Pulmonary artery endothelial cell (primary cell): ENCODE measurements around the gene MAB21L3. TPM values are rescaled to one million over a fixed set of nuclear protein-coding genes. Genes with fewer than 3 reads are reported as not detected.
A peak's percentile ranks its signal among the peaks of the same experiment; 100 is the strongest.

Source experiments
- DNase-seq: peaks from one replicate; pipeline ENCODE4 v3.0.0-alpha.2; 2011; ENCODE audit warnings: low read depth, low spot score
- total RNA-seq: library from RNA; depleted of rRNA; stranded (reverse); fragments of >200 nt; gene quantifications from 2 replicates; pipeline ENCODE4 v1.2.3, GENCODE V29; 2014

The MAB21L3 gene
- total RNA-seq, 1 donor from 2014 or later: not detected

DNA sequence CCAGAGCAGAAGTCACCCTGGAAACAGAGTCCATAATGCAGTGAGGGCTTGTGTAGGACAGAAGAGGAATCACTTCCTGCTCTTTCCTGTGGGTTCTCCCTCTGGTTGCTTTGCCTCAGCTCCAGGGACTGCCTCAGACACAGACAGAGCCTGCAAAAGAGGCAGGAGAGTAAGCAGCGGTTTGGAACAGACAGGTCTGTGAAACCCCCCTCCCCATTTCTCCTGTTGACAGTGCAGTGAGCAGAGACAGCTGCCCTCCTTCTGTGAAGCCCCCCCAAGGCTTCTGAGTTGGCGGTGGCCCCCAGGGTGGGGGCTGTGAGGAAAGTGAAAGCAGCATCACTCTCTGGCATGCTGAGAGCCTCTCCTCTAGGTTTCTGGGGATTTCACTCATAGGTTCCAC lies 53.0 kb downstream of the MAB21L3 start:
- DNase-seq: no peak

DNA sequence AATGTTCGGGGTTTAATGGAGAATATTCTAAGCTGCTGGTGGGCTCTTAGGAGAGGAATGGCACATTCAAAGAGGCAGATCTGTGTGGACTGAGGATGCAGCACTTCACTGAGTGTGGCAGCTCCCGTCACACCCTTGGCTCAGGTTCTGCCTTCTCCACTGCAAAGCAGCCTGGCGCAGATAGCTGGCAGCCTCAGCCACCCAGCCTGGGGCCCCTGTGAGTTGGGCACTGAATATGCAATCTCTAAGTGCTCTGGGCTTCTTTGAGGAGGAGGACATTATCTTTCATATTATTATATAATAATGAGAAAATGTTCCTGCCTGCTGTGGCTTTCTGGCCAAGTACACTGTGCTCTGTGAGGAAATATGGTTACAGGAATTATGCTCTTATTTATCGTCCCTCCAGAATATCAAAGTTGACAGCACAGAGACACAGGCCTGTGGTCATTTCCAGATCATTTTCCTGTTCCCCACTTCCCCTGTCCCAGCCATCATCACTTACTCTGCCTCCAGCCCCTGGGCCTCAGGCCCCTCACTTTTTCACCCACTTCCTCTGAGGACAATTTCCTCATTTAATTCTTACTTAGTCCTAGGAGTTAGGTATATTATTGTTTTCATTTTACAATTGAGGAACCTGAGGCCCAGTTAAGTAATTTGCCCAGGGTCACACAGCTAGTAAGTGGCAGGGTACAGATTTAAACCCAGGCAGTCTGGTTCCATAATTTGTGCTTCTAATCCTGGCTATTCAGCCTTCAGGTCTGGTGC lies 53.6 kb downstream of the MAB21L3 start:
- no peak for DNase-seq

DNA sequence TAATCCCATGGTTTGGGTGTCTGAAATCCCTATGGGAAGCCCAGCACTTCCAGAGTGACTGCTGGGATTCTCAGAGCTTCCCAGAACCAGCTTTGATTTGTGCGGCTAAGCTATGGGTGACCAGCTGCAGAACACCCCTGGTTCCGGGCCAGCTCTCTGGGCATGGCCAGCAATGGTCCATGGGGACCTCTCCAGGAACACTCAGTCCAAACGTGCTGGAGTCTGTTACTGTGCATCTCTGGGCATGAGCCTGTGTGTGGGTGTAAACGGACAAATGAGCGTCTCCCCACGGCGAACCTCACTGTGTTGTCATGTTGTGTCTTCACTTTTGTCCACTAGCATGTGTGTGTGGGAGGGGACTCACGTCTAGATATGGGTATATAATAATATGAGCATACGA lies 54.4 kb downstream of the MAB21L3 start:
- DNase-seq: no peak

DNA sequence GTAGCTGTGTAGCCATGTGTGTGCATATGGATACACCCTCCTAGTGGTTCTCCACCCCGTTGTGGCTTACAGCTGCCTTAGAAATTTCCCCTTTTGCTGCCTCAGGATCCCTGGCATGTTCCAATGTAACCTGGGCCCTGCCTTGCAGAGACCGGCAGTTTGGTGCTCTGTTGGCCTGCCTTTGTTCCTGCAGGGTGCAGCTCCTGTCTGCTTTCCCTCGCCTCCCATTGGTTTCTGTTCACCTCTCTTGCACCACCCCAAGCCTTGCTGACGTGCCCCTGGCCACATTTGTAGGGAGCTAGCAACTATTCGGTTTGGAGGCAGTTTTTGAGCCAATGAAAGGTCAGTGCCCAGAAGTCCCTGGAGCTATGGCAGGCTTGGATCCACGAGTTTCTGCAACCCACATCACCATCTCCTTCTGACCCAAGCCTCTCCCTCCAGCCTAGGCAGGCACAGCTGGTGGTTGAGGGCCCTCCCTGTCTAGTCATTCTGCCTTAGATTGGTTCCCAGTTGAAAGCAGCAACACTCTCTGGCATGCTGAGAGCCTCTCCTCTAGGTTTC lies 54.9 kb downstream of the MAB21L3 start:
- DNase-seq: no peak

DNA sequence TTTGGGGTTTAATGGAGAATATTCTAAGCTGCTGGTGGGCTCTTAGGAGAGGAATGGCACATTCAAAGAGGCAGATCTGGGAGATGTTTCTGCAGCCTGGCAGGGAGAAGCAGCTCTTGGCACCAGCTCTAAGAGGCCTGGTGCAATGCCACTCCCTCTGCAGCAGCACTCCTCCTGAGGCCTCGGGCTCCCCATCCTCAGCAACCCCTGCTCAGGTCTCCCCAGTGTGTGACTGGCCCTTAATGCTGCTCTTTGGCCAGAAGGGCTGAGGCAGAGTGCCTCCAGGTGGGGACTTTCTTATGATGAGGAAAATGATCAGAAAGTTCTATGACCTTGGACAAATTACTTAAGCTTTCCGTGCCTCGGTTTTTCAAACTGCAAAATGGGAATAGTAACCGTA lies 55.5 kb downstream of the MAB21L3 start:
- no peak for DNase-seq

DNA sequence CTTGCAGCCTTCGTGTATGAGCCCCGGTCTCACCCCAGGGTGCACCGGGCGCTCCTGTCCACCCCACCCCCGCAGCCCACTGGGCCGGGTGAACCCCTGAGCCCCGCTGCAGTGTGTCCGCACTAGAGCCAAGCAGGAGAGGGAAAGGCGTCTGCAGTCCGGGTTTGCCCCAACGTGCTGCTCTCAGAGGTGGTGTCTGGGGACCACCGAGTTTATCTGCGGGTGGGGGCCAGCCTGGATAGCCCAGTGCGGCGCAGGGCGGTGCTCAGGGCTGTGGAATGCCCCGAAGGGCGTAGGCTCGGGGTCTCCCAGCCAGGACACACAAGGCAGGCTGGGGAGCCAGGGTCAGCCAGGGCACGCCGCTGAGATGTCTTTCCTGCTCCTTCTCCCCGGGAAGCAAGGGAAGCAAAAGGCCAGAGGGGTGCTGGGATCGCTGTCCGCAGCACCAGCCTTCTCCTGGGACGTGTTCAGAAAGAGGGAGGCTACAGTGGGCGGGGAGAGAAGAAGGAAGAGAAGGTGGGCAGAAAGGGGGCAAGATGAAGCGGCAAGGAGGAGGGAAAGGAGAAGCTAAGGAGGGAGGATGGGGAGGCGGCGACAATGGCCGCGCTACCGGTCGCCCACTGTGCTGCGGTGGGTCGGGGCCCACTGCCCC lies 56.6 kb downstream of the MAB21L3 start:
- DNase-seq: no peak

DNA sequence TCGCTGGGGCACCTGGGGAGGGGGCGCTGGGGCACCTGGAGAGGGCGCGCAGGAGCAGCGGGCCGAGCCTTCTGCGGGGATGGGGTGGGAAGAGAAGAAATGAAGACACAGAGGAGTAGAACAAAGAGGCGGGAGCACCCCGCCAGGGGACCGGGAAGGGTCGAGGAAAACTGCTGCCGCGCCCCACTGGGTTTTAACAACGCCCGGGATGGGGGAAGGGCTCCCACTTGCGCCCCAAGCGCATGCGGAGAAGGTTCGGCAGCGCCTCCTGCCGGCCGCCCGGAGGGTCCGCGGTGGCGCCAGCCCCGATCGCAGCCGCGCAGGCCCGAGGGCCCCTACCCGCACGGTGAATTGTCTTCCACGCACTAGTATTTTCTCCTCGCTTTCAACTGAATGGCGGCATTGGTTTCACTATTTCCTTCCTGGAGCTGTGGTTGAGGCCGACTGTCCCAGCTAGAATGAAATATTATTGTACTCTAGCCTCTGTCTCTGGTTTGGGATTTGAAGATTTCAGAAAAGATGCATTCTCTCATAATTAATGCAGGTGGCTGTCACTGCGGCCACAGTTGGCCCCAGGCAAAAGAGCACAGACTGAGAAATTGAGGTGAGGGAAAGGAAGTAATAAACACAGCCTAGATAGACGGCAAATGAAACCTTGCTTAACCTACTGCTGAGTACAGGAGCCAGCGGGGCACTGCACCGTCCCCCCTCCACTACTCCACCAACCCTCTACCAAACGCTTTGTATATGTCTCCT lies 57.3 kb downstream of the MAB21L3 start:
- DNase-seq: peak; percentile 10

DNA sequence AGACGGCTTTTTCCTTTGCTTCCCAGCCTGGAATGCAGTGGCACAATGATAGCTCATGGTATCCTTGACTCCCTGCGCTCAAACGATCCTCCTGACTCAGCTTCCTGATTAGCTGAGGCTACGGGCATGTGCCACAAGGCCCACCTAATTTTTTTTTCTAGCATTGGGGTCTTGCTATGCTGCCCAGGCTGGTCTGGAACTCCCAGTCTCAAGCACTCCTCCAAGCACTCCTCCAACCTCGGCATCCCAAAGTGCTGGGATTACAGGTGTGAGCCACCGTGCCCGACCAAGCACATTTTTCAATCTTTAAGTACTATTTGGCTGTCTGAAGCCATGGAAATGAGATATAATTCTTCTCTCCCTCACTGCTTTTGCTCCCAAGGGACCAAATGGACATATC lies 58.7 kb downstream of the MAB21L3 start:
- DNase-seq: no peak

DNA sequence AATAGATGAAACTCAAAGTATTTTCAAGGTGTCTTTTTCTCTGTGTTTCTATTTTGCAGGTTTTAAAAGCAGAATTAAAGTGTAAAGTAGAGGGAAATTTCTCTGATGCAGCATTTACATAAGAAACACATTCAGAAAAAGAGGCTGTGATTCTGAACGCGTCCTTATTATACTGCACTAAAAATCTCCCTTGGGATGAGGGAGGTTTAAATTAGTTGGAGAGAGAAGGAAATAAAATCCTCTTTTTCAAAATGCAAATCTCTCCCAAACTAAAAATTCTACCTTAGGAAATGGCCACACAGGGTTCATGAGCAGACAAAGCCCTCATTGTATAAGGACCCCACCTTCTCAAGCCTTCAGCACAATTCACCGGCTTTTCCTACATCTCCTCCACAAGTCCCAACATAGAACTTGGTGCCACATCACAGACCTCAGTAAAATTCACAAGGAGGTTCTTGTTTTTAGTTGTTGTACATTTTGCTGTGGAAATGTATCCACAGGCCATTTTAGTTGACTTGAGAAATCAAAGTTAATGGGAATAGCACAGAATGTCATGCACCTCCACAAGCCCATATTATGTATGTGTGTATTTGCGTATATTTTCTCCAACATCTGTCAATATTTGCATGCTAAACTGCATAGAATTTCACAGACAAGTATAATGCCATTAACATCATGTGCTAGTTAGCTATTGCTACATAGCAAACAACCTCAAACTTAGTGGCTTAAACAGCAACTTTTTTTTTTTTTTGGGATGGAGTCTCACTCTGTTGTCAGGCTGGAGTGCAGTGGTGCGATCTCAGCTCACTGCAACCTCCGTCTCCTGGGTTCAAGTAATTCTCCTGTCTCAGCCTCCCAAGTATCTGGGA lies 59.8 kb downstream of the MAB21L3 start:
- no peak for DNase-seq

DNA sequence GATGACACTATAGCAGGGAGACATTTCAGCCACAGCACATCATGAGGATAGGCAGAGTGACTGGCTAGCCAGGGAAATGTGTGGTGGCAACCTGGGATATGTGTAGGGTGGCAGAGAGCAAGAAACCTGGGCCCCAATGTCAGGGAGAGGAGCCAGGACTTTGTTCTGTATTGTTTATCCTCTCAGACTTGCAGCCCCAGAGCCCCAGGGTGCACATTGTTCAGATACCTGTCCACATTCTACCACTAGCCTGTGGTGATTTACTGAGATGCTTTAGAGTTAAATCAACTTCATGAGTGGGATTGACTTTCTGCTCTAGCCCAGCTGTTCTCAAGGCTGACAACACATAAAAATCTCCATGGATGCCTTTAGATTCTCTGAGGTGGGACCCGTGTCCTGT lies 61.5 kb downstream of the MAB21L3 start:
- no peak for DNase-seq

DNA sequence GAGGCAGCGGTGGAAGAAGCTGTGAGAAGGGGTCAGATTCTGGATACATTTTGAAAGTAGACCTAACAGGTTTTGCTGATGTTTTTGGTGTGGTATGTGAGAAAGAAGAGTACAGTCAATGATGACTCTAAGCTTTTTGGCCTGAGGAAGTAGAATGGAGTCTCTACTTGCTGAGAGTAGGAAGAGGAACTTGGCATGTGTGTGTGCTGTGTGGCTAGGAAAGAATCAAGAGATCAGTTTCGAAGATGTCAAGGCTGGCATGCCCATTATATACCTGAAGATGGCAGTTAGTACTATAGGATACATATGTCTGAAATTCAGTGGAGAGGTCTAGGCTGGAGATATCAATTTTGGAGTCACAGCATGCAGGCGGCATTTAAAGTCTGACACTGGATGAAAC lies 64.4 kb downstream of the MAB21L3 start:
- no peak for DNase-seq

DNA sequence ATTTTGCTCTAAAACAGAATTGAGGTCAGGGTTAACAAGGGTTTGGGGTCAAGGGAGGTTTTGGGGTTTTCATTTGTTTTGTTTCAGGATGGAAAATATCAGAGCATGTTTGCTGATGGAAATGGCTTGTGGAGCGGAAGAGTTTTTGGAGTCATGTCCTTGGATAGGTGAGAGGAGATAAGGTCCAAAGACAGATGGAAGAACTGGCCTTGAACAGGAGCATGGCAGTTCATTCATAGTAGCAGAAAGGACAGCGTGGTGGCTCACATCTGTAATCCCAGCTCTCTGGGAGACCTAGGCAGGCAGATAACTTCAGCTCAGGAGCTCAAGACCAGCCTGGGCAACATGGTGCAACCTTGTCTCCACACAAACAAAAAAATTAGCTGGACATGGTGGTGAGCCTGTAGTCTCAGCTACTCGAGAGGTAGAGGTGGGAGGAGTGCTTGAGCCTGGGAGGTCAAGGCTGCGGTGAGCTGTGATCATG lies 65.1 kb downstream of the MAB21L3 start:
- DNase-seq: no peak

DNA sequence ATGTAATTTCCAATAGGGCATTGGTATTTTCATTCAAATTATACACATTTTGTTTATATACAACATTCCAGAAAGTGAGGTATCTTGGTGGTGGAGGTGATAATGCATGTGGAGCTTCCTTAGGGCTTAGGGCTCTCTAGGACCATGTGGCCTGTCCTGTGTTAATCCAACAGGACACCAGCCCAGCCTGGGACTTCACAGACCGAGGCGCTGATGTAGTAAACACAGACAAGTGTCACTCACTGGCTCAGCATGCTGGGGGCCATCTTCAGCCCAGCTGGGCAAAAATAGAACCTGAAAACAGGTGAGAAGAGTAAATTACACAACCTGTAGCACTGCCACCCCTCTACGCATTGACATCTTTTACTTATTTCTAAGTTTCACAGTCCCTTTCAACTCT lies 66.7 kb downstream of the MAB21L3 start:
- no peak for DNase-seq

DNA sequence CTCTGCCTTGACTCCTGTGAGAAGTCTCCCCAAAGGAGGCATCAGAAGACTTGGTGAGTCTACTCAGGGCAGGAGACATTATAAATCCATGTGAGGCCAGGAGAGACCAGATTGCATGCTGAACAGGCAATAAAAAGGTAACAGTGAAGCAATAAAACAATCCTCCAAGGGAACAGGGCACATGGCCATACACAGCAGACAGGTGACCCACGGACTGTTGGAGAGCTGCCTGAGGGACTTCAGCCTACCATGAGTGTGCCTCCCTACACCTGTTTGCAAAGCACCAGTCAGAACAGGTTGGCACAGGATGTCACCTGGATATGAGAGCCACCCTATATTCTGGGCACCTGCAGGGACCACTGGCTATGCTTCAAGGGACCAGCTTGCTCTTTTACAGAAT lies 67.6 kb downstream of the MAB21L3 start:
- DNase-seq: no peak

DNA sequence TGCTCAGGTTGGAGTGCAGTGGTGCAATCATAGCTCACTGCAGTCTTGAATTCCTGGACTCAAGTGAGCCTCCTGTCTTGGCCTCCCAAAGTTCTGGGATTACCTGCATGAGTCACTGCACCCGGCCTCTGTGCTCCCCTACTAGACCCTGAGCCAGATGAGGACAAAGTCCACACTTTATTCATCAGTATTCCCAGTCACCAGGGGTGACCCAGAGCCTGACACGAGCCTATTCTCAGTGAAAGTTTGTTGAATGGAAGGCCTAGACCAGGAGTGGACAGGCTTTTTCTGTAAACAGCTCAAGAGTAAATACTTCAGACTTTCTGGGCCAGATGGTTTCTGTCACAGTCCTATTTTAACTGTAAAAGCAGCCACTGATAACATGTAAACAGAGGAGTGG lies 68.2 kb downstream of the MAB21L3 start:
- DNase-seq: no peak

DNA sequence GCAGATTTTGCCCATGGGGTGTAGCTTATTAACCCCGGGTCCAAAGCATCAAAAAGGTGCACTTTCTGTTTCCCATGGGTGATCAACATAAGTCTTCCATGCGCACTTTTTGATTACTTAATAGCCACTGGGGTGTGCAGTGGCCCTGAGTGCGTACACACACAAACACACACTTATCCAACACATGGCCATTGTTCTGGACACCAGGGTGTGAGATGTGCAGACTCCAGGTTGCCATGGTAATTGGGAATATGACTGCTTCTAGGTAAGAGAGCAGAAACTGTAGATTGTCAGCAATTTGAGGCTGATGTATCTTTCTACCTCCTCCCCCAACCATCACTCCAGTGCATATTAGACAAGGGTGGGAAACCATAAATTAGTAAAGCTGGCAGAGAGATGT lies 68.8 kb downstream of the MAB21L3 start:
- no peak for DNase-seq

DNA sequence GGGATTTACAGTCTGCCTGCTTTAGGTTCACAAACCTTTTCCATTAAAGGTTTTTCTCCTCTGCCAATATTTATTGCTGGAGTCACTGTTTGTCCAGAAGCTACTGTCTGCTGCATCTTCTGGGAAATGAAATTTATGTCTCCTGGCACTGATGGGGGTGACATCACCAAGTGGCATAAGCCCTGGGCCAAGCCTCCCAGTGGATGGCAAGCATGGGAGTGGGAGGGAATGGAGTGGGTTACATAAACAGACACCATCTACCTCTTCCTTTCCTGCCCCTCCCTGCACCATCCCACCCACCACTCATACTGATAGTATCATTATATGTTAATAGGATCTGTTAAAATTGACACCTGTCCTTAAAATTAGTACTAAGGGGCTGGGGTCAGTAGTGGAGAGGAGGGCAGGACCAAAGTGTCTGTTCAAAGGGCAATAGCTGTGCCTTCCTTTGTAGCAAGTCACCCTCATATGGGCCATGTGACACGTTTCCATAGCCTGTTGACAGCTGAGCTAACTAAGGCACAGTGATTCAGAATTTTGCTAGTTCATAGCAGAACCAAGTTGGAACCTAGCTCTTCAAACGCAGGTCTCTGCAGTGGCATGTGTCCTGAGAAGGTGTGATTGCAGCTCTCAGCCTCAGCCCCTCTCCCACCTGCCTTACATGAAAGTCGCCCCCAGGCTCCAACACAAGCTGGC lies 71.0 kb downstream of the MAB21L3 start:
- no peak for DNase-seq
